Parathyroid adenoma (tissue), 2 donors: Measurements from ENCODE around the gene RND1.
"Not testable (repeated sequence)": the region's sequence is repeated elsewhere in the genome, so short reads cannot be mapped to it uniquely, and the experiment has no call there.

Experiments
- H2AFZ ChIP-seq: fragments of 300-600 bp; sonication (generic); one replicate; pipeline ENCODE4 v1.7.0; 2017; ENCODE audit warnings: antibody characterized with exemption, mild to moderate bottlenecking
- H3K27ac ChIP-seq: fragments of 300-600 bp; sonication (generic); one replicate; pipeline ENCODE4 v1.7.0; 2017
- H3K27me3 ChIP-seq: fragments of 300-600 bp; sonication (generic); one replicate; pipeline ENCODE4 v1.7.0; 2017; ENCODE audit warnings: low read length; ENCODE audit not compliant: control insufficient read depth, insufficient read depth
- H3K36me3 ChIP-seq: fragments of 300-600 bp; sonication (generic); one replicate; pipeline ENCODE4 v1.7.0; 2017; ENCODE audit warnings: low read length; ENCODE audit not compliant: control insufficient read depth, insufficient read depth
- H3K4me1 ChIP-seq: fragments of 300-600 bp; sonication (generic); one replicate; pipeline ENCODE4 v1.7.0; 2017; ENCODE audit warnings: control low read depth
- H3K4me2 ChIP-seq: fragments of 300-600 bp; sonication (generic); one replicate; pipeline ENCODE4 v1.7.0; 2017; ENCODE audit warnings: low read length
- H3K4me3 ChIP-seq: fragments of 300-600 bp; sonication (generic); one replicate; pipeline ENCODE4 v1.7.0; 2017; ENCODE audit warnings: low read depth, low read length
- H3K79me2 ChIP-seq: fragments of 300-600 bp; sonication (generic); one replicate; pipeline ENCODE4 v1.7.0; 2017; ENCODE audit warnings: control low read depth
- H3K9ac ChIP-seq: fragments of 300-600 bp; sonication (generic); one replicate; pipeline ENCODE4 v1.7.0; 2017; ENCODE audit warnings: mild to moderate bottlenecking
- H3K9me3 ChIP-seq: fragments of 300-600 bp; sonication (generic); one replicate; pipeline ENCODE4 v1.7.0; 2017; ENCODE audit warnings: low read length; ENCODE audit not compliant: control insufficient read depth
- CTCF ChIP-seq: fragments of 300-600 bp; sonication (generic); IDR thresholded peaks from one replicate; pipeline ENCODE4 v1.7.0; 2017; ENCODE audit warnings: antibody characterized with exemption, mild to moderate bottlenecking
- donor health status: primary hyperparathyroidism.

Gene RND1

GRCh38 chr12:48862760-48863159, 2.9 kb downstream of the RND1 start:
- Histone ChIP-seq H3K9me3 (no peaks in the 10 kb centered on the region), H3K27me3 (no peaks in the 10 kb centered on the region), H3K4me2 (no peak overlapping the region), H3K36me3 (no peaks in the 10 kb centered on the region), H2AFZ (no peak overlapping the region), H3K79me2 (no peaks in the 10 kb centered on the region), H3K27ac (no peak overlapping the region), H3K4me3 (no peak overlapping the region), H3K9ac (no peak overlapping the region), H3K4me1 (peaks cover 3% of the 10 kb centered on the region)
- TF ChIP-seq CTCF = no peak

- Histone ChIP-seq H3K36me3 (no peaks in the 10 kb centered on the region), H2AFZ (no peak overlapping the region), H3K4me3 (no peak overlapping the region), H3K4me1 (peaks cover 3% of the 10 kb centered on the region), H3K9ac (no peak overlapping the region), H3K9me3 (no peaks in the 10 kb centered on the region), H3K27me3 (no peaks in the 10 kb centered on the region), H3K79me2 (no peaks in the 10 kb centered on the region), H3K27ac (no peak overlapping the region), H3K4me2 (no peak overlapping the region)
- TF ChIP-seq CTCF = no peak
Observed at GRCh38 chr12:48861111-48861510, 4.6 kb downstream of the RND1 start.

GRCh38 chr12:48860236-48860635, 5.4 kb downstream of the RND1 start:
- not testable (repeated sequence) for H3K4me1 ChIP-seq, H3K4me2 ChIP-seq, H3K9ac ChIP-seq, H3K4me3 ChIP-seq, H3K36me3 ChIP-seq, H3K79me2 ChIP-seq, H3K27ac ChIP-seq, H3K27me3 ChIP-seq, H2AFZ ChIP-seq, H3K9me3 ChIP-seq

GRCh38 chr12:48859607-48860006, 6.1 kb downstream of the RND1 start:
- H2AFZ ChIP-seq = no peak overlapping the region
- H3K27me3 ChIP-seq = no peaks in the 10 kb centered on the region
- no peak overlapping the region for H3K9ac ChIP-seq
- no peaks in the 10 kb centered on the region for H3K79me2 ChIP-seq
- H3K4me3 ChIP-seq = no peak overlapping the region
- H3K4me1 ChIP-seq = no peaks in the 10 kb centered on the region
- H3K4me2 ChIP-seq = no peak overlapping the region
- no peak for TF ChIP-seq CTCF
- H3K9me3 ChIP-seq = no peaks in the 10 kb centered on the region
- no peak overlapping the region for H3K27ac ChIP-seq
- H3K36me3 ChIP-seq = no peaks in the 10 kb centered on the region

GRCh38 chr12:48858043-48858442, 7.6 kb downstream of the RND1 start:
- H3K4me1 ChIP-seq = no peaks in the 10 kb centered on the region
- H3K4me3 ChIP-seq = no peak overlapping the region
- TF ChIP-seq CTCF = no peak
- no peaks in the 10 kb centered on the region for H3K36me3 ChIP-seq
- H3K4me2 ChIP-seq = no peak overlapping the region
- no peaks in the 10 kb centered on the region for H3K79me2 ChIP-seq
- H3K9ac ChIP-seq = no peak overlapping the region
- no peaks in the 10 kb centered on the region for H3K9me3 ChIP-seq
- H2AFZ ChIP-seq = no peak overlapping the region
- H3K27ac ChIP-seq = no peak overlapping the region
- H3K27me3 ChIP-seq = no peaks in the 10 kb centered on the region
